Endothelial cell of umbilical vein (primary cell): ENCODE data around the gene ARHGAP20. TPM values are rescaled to one million over a fixed set of nuclear protein-coding genes. Genes with fewer than 3 reads are reported as not detected.

Experiments
- BruUV-seq: library from RNA; stranded (reverse); fragments of 400-500 nt; replicated peaks from 2 replicates; lab custom pipeline; 2021; lab: Mats Ljungman, UMichigan
- CTCF ChIA-PET: fragments of 300-600, 350-600 bp; sonication (Branson Sonifier 250); formaldehyde crosslinking; loops from one replicate; lab custom pipeline; 2021; ENCODE audit warnings: antibody characterized with exemption, inconsistent platforms; lab: Charles Lee
- POLR2A ChIA-PET: fragments of 300-600, 350-600 bp; sonication (Branson Sonifier 250); formaldehyde crosslinking; loops from one replicate; lab custom pipeline; 2021; ENCODE audit warnings: antibody characterized with exemption, inconsistent platforms; lab: Charles Lee
- DNase-seq: peaks from one replicate; pipeline ENCODE4 v3.0.0-alpha.2; 2011; ENCODE audit warnings: low read depth, low spot score
- FAIRE-seq: peaks from 2 replicates; lab custom pipeline; 2011; peaks lifted over from hg19 to GRCh38; lab: Jason Lieb, UNC
- H2AFZ ChIP-seq: 2 replicates; pipeline ENCODE4 v1.6.0; 2012; ENCODE audit warnings: low read depth, low read length, control low read depth, inconsistent platforms
- H3K27ac ChIP-seq: 2 replicates; pipeline ENCODE4 v1.5.1; 2011; ENCODE audit warnings: low read depth, mild to moderate bottlenecking, control low read depth, low read length, moderate library complexity; ENCODE audit not compliant: insufficient read depth
- H3K27me3 ChIP-seq, 2 experiments: 2 replicates each; pipeline versions ENCODE4 v1.6.0 to v1.6.1; 2011; ENCODE audit warnings: low read length in 2 of 2, mixed read lengths in 1 of 2; ENCODE audit not compliant: control insufficient read depth in 2 of 2, insufficient read depth in 2 of 2
- H3K36me3 ChIP-seq, 2 experiments: 2 replicates in 1 of 2; 3 replicates in 1 of 2; pipeline ENCODE4 v1.5.1; 2011; ENCODE audit warnings: low read length in 2 of 2, mild to moderate bottlenecking in 1 of 2, moderate library complexity in 1 of 2; ENCODE audit not compliant: control insufficient read depth in 2 of 2, insufficient read depth in 2 of 2; ENCODE audit errors: extremely low read depth in 1 of 2
- H3K4me1 ChIP-seq: 3 replicates; pipeline ENCODE4 v1.5.1; 2011; ENCODE audit warnings: mild to moderate bottlenecking, low read length; ENCODE audit not compliant: control insufficient read depth, insufficient read depth; ENCODE audit errors: extremely low read depth
- H3K4me2 ChIP-seq: 2 replicates; pipeline ENCODE4 v1.6.1; 2011; ENCODE audit warnings: low read length, control low read depth, mixed read lengths; ENCODE audit not compliant: insufficient read depth
- H3K4me3 ChIP-seq, 3 experiments: fragments of 200-600 bp in 1 of 3; sonication (generic), shearing (Covaris generic) in 1 of 3; replicated peaks in 1 of 3; 2 replicates each; pipeline ENCODE4 v1.5.1; 2011 to 2016; ENCODE audit warnings: control low read depth in 3 of 3, low read length in 3 of 3, mild to moderate bottlenecking in 2 of 3, inconsistent platforms in 1 of 3, low read depth in 1 of 3, moderate library complexity in 1 of 3; ENCODE audit not compliant: insufficient read depth in 1 of 3
- H3K79me2 ChIP-seq: 2 replicates; pipeline ENCODE4 v1.6.0; 2012; ENCODE audit warnings: low read length, inconsistent platforms; ENCODE audit not compliant: control insufficient read depth, insufficient read depth
- H3K9ac ChIP-seq: replicated peaks from 2 replicates; pipeline ENCODE3; 2011; ENCODE audit warnings: low read length, control low read depth; ENCODE audit not compliant: insufficient read depth; ENCODE audit errors: extremely low read depth
- H3K9me1 ChIP-seq: replicated peaks from 3 replicates; pipeline ENCODE4 v1.6.0; 2011; ENCODE audit warnings: mild to moderate bottlenecking, low read length; ENCODE audit not compliant: control insufficient read depth, insufficient read depth; ENCODE audit errors: extremely low read depth
- H3K9me3 ChIP-seq: replicated peaks from 2 replicates; pipeline ENCODE4 v1.5.1; 2012; ENCODE audit warnings: low read length, inconsistent platforms; ENCODE audit not compliant: control insufficient read depth, insufficient read depth
- H4K20me1 ChIP-seq: replicated peaks from 2 replicates; pipeline ENCODE3; 2011; ENCODE audit warnings: mild to moderate bottlenecking, low read length; ENCODE audit not compliant: control insufficient read depth, insufficient read depth; ENCODE audit errors: extremely low read depth
- CTCF ChIP-seq, 2 donors: IDR thresholded peaks; 1 replicate in 1 of 2; 2 replicates in 1 of 2; pipeline ENCODE4 v1.5.1; 2011; ENCODE audit warnings: low read length in 2 of 2, mild to moderate bottlenecking in 2 of 2, moderate library complexity in 2 of 2, control low read depth in 1 of 2, inconsistent platforms in 1 of 2, low read depth in 1 of 2; ENCODE audit not compliant: insufficient read depth in 1 of 2; ENCODE audit errors: extremely low read depth in 1 of 2
- EZH2 ChIP-seq: IDR thresholded peaks from 2 replicates; pipeline ENCODE4 v1.6.1; 2012; ENCODE audit warnings: borderline replicate concordance, low read depth, mild to moderate bottlenecking, moderate library complexity, low read length, inconsistent platforms; ENCODE audit not compliant: severe bottlenecking
- FOS ChIP-seq: IDR thresholded peaks from 2 replicates; pipeline ENCODE4 v1.6.1; 2011; ENCODE audit warnings: mild to moderate bottlenecking, low read length, moderate library complexity, borderline replicate concordance; ENCODE audit not compliant: insufficient read depth
- GATA2 ChIP-seq: IDR thresholded peaks from 2 replicates; pipeline ENCODE4 v1.7.0; 2011; ENCODE audit warnings: low read depth, mild to moderate bottlenecking, moderate library complexity, mixed read lengths, low read length; ENCODE audit not compliant: insufficient read length, insufficient read depth
- JUN ChIP-seq: IDR thresholded peaks from 2 replicates; pipeline ENCODE4 v1.6.1; 2011; ENCODE audit warnings: borderline replicate concordance, low read depth; ENCODE audit not compliant: insufficient read length, insufficient read depth
- MAX ChIP-seq: IDR thresholded peaks from 2 replicates; pipeline ENCODE4 v1.6.1; 2011; ENCODE audit not compliant: insufficient read depth, insufficient read length
- MYC ChIP-seq: IDR thresholded peaks from one replicate; pipeline ENCODE4 v1.6.1; 2011; ENCODE audit warnings: mild to moderate bottlenecking, low read depth, low read length
- POLR2A ChIP-seq: IDR thresholded peaks from 2 replicates; pipeline ENCODE4 v1.6.1; 2012; ENCODE audit warnings: low read depth, mild to moderate bottlenecking, control low read depth, low read length
- POLR2AphosphoS5 ChIP-seq: IDR thresholded peaks from 2 replicates; pipeline ENCODE4 v1.6.1; 2012; ENCODE audit warnings: low read depth, mild to moderate bottlenecking, control low read depth, low read length, moderate library complexity; ENCODE audit not compliant: insufficient read depth
- dilution Hi-C: fragments of 300-500 bp; cut with MboI; formaldehyde crosslinking; loops from one replicate; pipeline ENCODE4 v1.15.0; 2019; ENCODE audit warnings: low sequenced_read_pairs; ENCODE audit not compliant: extremely low pct_ligation_motif_present
- intact Hi-C: fragments of 100-400 bp; cut with micrococcal nuclease; formaldehyde crosslinking; loops from one replicate; pipeline ENCODE4 v1.10.0; 2022
- polyA plus RNA-seq, 4 experiments: library from polyadenylated mRNA; depleted of rRNA in 3 of 4; stranded (reverse) in 3 of 4; unstranded in 1 of 4; fragments of >200 nt; gene quantifications; 2 replicates each; pipeline versions ENCODE4 v1.2.1 to v1.2.3, GENCODE V29; 2011 to 2012; ENCODE audit warnings: missing spikeins in 1 of 4
- total RNA-seq: library from RNA; stranded (reverse); gene quantifications from 2 replicates; pipeline ENCODE4 v1.2.3, GENCODE V29; 2021

Gene ARHGAP20
- total and polyA plus RNA-seq, 2 donors (not counting 3 experiments of a cell fraction or from before 2014, with no cell fraction given) = 0.51 to 1.1 TPM

- no peaks in the 10 kb centered on the region for H3K79me2 ChIP-seq
- BruUV-seq = no TSS peak
- no peaks in the 10 kb centered on the region for H3K36me3 ChIP-seq
- dilution Hi-C loops (no loop called here), intact Hi-C loops (loop anchor here (5.0 kb wide), 1 partner anchor 327 kb away; no protein-coding TSS in a partner anchor)
- H3K27ac ChIP-seq = no peak overlapping the region
- no peak overlapping the region for H3K9ac ChIP-seq
- no peak overlapping the region for H3K4me3 ChIP-seq
- H3K4me2 ChIP-seq = no peak overlapping the region
- H3K27me3 ChIP-seq = peaks cover 0 to 2% of the 10 kb centered on the region in 2 experiments
- H3K9me3 ChIP-seq = no peaks in the 10 kb centered on the region
- H3K9me1 ChIP-seq = no peaks in the 10 kb centered on the region
- CTCF ChIA-PET = interaction anchor here (1.0 to 1.6 kb wide), 3 partner anchors 12 to 82 kb away, joined by 3 to 5 read pairs (median 3); no protein-coding TSS in a partner anchor
- POLR2A ChIA-PET = no interaction called here
- peak; percentile 21 for FAIRE-seq
- H4K20me1 ChIP-seq = no peaks in the 10 kb centered on the region
- H2AFZ ChIP-seq = no peak overlapping the region
- TF ChIP-seq CTCF (IDR thresholded peaks at IDR 0.05; ENCODE audit: extremely low read depth in 1 of 2, insufficient read depth in 1 of 2, low read depth in 1 of 2, low read length in 2 of 2) (peak; percentile 34 to 37), GATA2 (no peak), EZH2 (no peak)
- no peaks in the 10 kb centered on the region for H3K4me1 ChIP-seq
- DNase-seq = no peak
Observed at GRCh38 chr11:110529043-110529442, 183.2 kb downstream of the ARHGAP20 start.

- H3K4me2 ChIP-seq = no peak overlapping the region
- no TSS peak for BruUV-seq
- H4K20me1 ChIP-seq = no peaks in the 10 kb centered on the region
- ChIA-PET CTCF (interaction anchor here (1.1 kb wide), 1 partner anchor 94 kb away, joined by 3 read pairs; no protein-coding TSS in a partner anchor), POLR2A (no interaction called here)
- no peak overlapping the region for H3K27ac ChIP-seq
- no peaks in the 10 kb centered on the region for H3K9me3 ChIP-seq
- dilution Hi-C loops (no loop called here), intact Hi-C loops (loop anchor here (5.0 kb wide), 1 partner anchor 325 kb away; no protein-coding TSS in a partner anchor)
- H3K27me3 ChIP-seq = peaks cover 0 to 2% of the 10 kb centered on the region in 2 experiments
- no peaks in the 10 kb centered on the region for H3K9me1 ChIP-seq
- no peak overlapping the region for H3K9ac ChIP-seq
- TF ChIP-seq EZH2 (no peak), POLR2AphosphoS5 (no peak), JUN (no peak), GATA2 (no peak), POLR2A (no peak), CTCF (IDR thresholded peaks at IDR 0.05; ENCODE audit: extremely low read depth in 1 of 2, insufficient read depth in 1 of 2, low read depth in 1 of 2, low read length in 2 of 2) (no peak), MYC (no peak), MAX (no peak), FOS (no peak)
- no peak overlapping the region for H3K4me3 ChIP-seq
- H3K79me2 ChIP-seq = no peaks in the 10 kb centered on the region
- FAIRE-seq = no peak
- H2AFZ ChIP-seq = no peak overlapping the region
- DNase-seq = no peak
- peaks cover 4% of the 10 kb centered on the region for H3K4me1 ChIP-seq
- H3K36me3 ChIP-seq = no peaks in the 10 kb centered on the region
Observed at GRCh38 chr11:110527146-110527545, 185.1 kb downstream of the ARHGAP20 start.
